Psoas muscle (tissue), 8 donors: ENCODE results near the gene PLB1. TPM values are rescaled to one million over a fixed set of nuclear protein-coding genes. Genes with fewer than 3 reads are reported as not detected.

Experiments used
- ATAC-seq, 4 donors: fragments of 200-7000 bp; cut with Tn5 transposase; one replicate each; pipeline ENCODE4 v1.9.1; 2020; ENCODE audit warnings: moderate library complexity in 3 of 4, mild to moderate bottlenecking in 2 of 4
- DNase-seq, 2 donors: peaks; one replicate each; pipeline ENCODE4 v3.0.0-alpha.2; 2020
- H3K27ac ChIP-seq: fragments of 200-600 bp; one replicate; pipeline ENCODE4 v1.8.0; 2022
- H3K27me3 ChIP-seq, 3 donors: fragments of 200-600 bp in 1 of 3; one replicate each; pipeline versions ENCODE4 v1.6.1 to v1.8.0; 2013 to 2022; ENCODE audit warnings: low read length in 2 of 3, mild to moderate bottlenecking in 2 of 3, moderate library complexity in 1 of 3; ENCODE audit not compliant: insufficient read depth in 3 of 3
- H3K36me3 ChIP-seq, 2 donors: fragments of 200-600 bp in 1 of 2; one replicate each; pipeline versions ENCODE4 v1.6.1 to v1.8.0; 2013 to 2022; ENCODE audit warnings: low read depth in 1 of 2, mild to moderate bottlenecking in 1 of 2, moderate library complexity in 1 of 2; ENCODE audit not compliant: insufficient read depth in 1 of 2
- H3K4me1 ChIP-seq: fragments of 200-600 bp; one replicate; pipeline ENCODE4 v1.8.0; 2022
- H3K4me3 ChIP-seq: fragments of 200-600 bp; one replicate; pipeline ENCODE4 v1.8.0; 2022; ENCODE audit warnings: mild to moderate bottlenecking
- H3K9me3 ChIP-seq: fragments of 200-600 bp; one replicate; pipeline ENCODE4 v1.8.0; 2022
- CTCF ChIP-seq: fragments of 200-600 bp; IDR thresholded peaks from one replicate; pipeline ENCODE4 v1.8.0; 2022; ENCODE audit warnings: antibody characterized with exemption
- WGBS, 3 donors: extraction: QIAGEN DNeasy Blood & Tissue Kit; methylation state at CpG; one replicate each; pipeline versions ENCODE4 v1.1.6 to v1.1.7; 2013; 5-methylcytosine and 5-hydroxymethylcytosine counted together
- intact Hi-C, 2 donors: fragments of 100-400 bp; cut with DNase I; formaldehyde crosslinking; loops; one replicate each; pipeline versions ENCODE4 v1.11.0 to v1.14.2; 2022
- polyA plus RNA-seq, 3 donors: library from polyadenylated mRNA; stranded (reverse); fragments of 200-250 nt; gene quantifications; one replicate each; pipeline ENCODE4 v1.2.3, GENCODE V29; 2013
- total RNA-seq, 4 donors: library from RNA; stranded (reverse); fragmentation: NEBNext Ultra II Directional in 2 of 4; extraction: Animal tissue kit (Norgen Biotek cat#: 25700) in 2 of 4; gene quantifications; one replicate each; pipeline versions ENCODE4 v1.2.1 to v1.2.4, GENCODE V29; 2021 to 2023
- donor health status: healthy with polysubstance abuse.
- donor health status: DM: no; HTN: no; CAD: no; lungs with moderate emphysema.
- donor health status: Bipolar disorder and iron deficiency.
- donor health status: healthy.
- donor health status: DM: yes; HTN: yes; CAD: no.
- donor health status: DM: no; HTN: no; CAD: no.
- donor health status: DM: no; HTN: no; CAD: no.
- donor health status: DM: yes; HTN: yes; CAD: no.

The PLB1 gene
- total and polyA plus RNA-seq, 7 donors: 0.63 to 4.9 (median 1.7) TPM

GRCh38 chr2:28544922-28545589 is 49.2 kb downstream of the PLB1 start:
- H3K9me3 ChIP-seq: no peaks in the 10 kb centered on the region
- WGBS, 3 donors: 66 to 78% (median 68%) methylated on average over 18 of the region's 18 CpGs
- intact Hi-C loops: no loop called here
- no peaks in the 10 kb centered on the region for H3K27me3 ChIP-seq
- no peaks in the 10 kb centered on the region for H3K36me3 ChIP-seq
- no peak overlapping the region for H3K4me3 ChIP-seq
- H3K27ac ChIP-seq: no peak overlapping the region
- DNase-seq (no peak), ATAC-seq (no peak)
- H3K4me1 ChIP-seq: peaks cover 7% of the 10 kb centered on the region
- no peak for TF ChIP-seq CTCF

- intact Hi-C loops: no loop called here
- 73 to 78% (median 76%) methylated on average over 9 of the region's 9 CpGs for WGBS, 3 donors
- no peaks in the 10 kb centered on the region for H3K27me3 ChIP-seq
- H3K4me1 ChIP-seq: peaks cover 7% of the 10 kb centered on the region
- H3K27ac ChIP-seq: no peak overlapping the region
- TF ChIP-seq CTCF: no peak
- no peak for ATAC-seq
- no peaks in the 10 kb centered on the region for H3K9me3 ChIP-seq
- DNase-seq: no peak
- H3K4me3 ChIP-seq: no peak overlapping the region
- H3K36me3 ChIP-seq: no peaks in the 10 kb centered on the region
Measured at GRCh38 chr2:28545590-28546200, 49.8 kb downstream of the PLB1 start.

GRCh38 chr2:28546242-28546641 is 50.4 kb downstream of the PLB1 start:
- no peak for DNase-seq
- Histone ChIP-seq H3K4me1 (peaks cover 7% of the 10 kb centered on the region), H3K9me3 (no peaks in the 10 kb centered on the region), H3K4me3 (no peak overlapping the region), H3K36me3 (no peaks in the 10 kb centered on the region), H3K27ac (no peak overlapping the region), H3K27me3 (no peaks in the 10 kb centered on the region)
- TF ChIP-seq CTCF: no peak
- 20 to 39% (median 25%) methylated on average over 7 of the region's 7 CpGs for WGBS, 3 donors
- no peak for ATAC-seq
- intact Hi-C loops: no loop called here

- no peaks in the 10 kb centered on the region for H3K9me3 ChIP-seq
- no peak for TF ChIP-seq CTCF
- DNase-seq: no peak
- H3K4me1 ChIP-seq: peaks cover 7% of the 10 kb centered on the region
- H3K36me3 ChIP-seq: no peaks in the 10 kb centered on the region
- intact Hi-C loops: no loop called here
- WGBS, 3 donors: 89 to 92% (median 90%) methylated on average over 7 of the region's 7 CpGs
- ATAC-seq: no peak
- H3K27me3 ChIP-seq: no peaks in the 10 kb centered on the region
- H3K4me3 ChIP-seq: no peak overlapping the region
- no peak overlapping the region for H3K27ac ChIP-seq
Measured at GRCh38 chr2:28547223-28547860, 51.5 kb downstream of the PLB1 start.
